Measurements from ENCODE around the gene ST6GAL2. TPM values are rescaled to one million over a fixed set of nuclear protein-coding genes. Genes with fewer than 3 reads are reported as not detected.

The ST6GAL2 gene
- total RNA-seq, 1 experiment from 2014 or later = 11.0 TPM

DNA sequence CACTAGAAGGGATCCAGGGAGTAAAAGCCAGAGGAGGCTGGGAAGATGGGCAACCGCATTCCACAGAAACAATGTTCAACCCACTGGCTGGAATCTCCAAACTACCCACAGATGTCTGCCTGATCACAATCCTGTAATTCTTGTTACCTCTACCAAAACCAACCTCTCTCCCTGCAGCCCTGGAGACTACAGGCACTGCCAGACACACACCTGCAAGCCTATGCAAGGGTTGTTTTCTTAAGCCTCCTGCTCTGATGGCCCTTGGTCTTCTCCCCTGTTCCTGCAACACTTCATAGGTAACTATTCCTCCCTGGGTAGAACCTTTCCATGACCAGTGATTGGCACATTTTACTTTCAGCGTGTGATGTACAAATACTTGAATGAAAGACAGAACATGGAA is 21.9 kb downstream of the ST6GAL2 start (continued):
- TF ChIP-seq, protein P1, sequence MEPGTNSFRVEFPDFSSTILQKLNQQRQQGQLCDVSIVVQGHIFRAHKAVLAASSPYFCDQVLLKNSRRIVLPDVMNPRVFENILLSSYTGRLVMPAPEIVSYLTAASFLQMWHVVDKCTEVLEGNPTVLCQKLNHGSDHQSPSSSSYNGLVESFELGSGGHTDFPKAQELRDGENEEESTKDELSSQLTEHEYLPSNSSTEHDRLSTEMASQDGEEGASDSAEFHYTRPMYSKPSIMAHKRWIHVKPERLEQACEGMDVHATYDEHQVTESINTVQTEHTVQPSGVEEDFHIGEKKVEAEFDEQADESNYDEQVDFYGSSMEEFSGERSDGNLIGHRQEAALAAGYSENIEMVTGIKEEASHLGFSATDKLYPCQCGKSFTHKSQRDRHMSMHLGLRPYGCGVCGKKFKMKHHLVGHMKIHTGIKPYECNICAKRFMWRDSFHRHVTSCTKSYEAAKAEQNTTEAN (CRISPR knock-in tag; IDR thresholded peaks at IDR 0.05) = no peak
- TF ChIP-seq, protein P2, sequence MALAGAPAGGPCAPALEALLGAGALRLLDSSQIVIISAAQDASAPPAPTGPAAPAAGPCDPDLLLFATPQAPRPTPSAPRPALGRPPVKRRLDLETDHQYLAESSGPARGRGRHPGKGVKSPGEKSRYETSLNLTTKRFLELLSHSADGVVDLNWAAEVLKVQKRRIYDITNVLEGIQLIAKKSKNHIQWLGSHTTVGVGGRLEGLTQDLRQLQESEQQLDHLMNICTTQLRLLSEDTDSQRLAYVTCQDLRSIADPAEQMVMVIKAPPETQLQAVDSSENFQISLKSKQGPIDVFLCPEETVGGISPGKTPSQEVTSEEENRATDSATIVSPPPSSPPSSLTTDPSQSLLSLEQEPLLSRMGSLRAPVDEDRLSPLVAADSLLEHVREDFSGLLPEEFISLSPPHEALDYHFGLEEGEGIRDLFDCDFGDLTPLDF (CRISPR knock-in tag; IDR thresholded peaks at IDR 0.05) = no peak
- TF ChIP-seq, protein P3, sequence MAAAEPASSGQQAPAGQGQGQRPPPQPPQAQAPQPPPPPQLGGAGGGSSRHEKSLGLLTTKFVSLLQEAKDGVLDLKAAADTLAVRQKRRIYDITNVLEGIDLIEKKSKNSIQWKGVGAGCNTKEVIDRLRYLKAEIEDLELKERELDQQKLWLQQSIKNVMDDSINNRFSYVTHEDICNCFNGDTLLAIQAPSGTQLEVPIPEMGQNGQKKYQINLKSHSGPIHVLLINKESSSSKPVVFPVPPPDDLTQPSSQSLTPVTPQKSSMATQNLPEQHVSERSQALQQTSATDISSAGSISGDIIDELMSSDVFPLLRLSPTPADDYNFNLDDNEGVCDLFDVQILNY (CRISPR knock-in tag; IDR thresholded peaks at IDR 0.05) = no peak
- TF ChIP-seq, protein P4, sequence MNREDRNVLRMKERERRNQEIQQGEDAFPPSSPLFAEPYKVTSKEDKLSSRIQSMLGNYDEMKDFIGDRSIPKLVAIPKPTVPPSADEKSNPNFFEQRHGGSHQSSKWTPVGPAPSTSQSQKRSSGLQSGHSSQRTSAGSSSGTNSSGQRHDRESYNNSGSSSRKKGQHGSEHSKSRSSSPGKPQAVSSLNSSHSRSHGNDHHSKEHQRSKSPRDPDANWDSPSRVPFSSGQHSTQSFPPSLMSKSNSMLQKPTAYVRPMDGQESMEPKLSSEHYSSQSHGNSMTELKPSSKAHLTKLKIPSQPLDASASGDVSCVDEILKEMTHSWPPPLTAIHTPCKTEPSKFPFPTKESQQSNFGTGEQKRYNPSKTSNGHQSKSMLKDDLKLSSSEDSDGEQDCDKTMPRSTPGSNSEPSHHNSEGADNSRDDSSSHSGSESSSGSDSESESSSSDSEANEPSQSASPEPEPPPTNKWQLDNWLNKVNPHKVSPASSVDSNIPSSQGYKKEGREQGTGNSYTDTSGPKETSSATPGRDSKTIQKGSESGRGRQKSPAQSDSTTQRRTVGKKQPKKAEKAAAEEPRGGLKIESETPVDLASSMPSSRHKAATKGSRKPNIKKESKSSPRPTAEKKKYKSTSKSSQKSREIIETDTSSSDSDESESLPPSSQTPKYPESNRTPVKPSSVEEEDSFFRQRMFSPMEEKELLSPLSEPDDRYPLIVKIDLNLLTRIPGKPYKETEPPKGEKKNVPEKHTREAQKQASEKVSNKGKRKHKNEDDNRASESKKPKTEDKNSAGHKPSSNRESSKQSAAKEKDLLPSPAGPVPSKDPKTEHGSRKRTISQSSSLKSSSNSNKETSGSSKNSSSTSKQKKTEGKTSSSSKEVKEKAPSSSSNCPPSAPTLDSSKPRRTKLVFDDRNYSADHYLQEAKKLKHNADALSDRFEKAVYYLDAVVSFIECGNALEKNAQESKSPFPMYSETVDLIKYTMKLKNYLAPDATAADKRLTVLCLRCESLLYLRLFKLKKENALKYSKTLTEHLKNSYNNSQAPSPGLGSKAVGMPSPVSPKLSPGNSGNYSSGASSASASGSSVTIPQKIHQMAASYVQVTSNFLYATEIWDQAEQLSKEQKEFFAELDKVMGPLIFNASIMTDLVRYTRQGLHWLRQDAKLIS (CRISPR knock-in tag; IDR thresholded peaks at IDR 0.05; ENCODE audit: borderline replicate concordance) = no peak
- TF ChIP-seq ZNF219 (CRISPR knock-in tag; IDR thresholded peaks at IDR 0.05; ENCODE audit: borderline replicate concordance) = no peak
- TF ChIP-seq, protein P5, sequence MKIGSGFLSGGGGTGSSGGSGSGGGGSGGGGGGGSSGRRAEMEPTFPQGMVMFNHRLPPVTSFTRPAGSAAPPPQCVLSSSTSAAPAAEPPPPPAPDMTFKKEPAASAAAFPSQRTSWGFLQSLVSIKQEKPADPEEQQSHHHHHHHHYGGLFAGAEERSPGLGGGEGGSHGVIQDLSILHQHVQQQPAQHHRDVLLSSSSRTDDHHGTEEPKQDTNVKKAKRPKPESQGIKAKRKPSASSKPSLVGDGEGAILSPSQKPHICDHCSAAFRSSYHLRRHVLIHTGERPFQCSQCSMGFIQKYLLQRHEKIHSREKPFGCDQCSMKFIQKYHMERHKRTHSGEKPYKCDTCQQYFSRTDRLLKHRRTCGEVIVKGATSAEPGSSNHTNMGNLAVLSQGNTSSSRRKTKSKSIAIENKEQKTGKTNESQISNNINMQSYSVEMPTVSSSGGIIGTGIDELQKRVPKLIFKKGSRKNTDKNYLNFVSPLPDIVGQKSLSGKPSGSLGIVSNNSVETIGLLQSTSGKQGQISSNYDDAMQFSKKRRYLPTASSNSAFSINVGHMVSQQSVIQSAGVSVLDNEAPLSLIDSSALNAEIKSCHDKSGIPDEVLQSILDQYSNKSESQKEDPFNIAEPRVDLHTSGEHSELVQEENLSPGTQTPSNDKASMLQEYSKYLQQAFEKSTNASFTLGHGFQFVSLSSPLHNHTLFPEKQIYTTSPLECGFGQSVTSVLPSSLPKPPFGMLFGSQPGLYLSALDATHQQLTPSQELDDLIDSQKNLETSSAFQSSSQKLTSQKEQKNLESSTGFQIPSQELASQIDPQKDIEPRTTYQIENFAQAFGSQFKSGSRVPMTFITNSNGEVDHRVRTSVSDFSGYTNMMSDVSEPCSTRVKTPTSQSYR (CRISPR knock-in tag; IDR thresholded peaks at IDR 0.05) = no peak
- TF ChIP-seq TEAD1 (CRISPR knock-in tag; IDR thresholded peaks at IDR 0.05) = no peak
- TF ChIP-seq, protein P6, sequence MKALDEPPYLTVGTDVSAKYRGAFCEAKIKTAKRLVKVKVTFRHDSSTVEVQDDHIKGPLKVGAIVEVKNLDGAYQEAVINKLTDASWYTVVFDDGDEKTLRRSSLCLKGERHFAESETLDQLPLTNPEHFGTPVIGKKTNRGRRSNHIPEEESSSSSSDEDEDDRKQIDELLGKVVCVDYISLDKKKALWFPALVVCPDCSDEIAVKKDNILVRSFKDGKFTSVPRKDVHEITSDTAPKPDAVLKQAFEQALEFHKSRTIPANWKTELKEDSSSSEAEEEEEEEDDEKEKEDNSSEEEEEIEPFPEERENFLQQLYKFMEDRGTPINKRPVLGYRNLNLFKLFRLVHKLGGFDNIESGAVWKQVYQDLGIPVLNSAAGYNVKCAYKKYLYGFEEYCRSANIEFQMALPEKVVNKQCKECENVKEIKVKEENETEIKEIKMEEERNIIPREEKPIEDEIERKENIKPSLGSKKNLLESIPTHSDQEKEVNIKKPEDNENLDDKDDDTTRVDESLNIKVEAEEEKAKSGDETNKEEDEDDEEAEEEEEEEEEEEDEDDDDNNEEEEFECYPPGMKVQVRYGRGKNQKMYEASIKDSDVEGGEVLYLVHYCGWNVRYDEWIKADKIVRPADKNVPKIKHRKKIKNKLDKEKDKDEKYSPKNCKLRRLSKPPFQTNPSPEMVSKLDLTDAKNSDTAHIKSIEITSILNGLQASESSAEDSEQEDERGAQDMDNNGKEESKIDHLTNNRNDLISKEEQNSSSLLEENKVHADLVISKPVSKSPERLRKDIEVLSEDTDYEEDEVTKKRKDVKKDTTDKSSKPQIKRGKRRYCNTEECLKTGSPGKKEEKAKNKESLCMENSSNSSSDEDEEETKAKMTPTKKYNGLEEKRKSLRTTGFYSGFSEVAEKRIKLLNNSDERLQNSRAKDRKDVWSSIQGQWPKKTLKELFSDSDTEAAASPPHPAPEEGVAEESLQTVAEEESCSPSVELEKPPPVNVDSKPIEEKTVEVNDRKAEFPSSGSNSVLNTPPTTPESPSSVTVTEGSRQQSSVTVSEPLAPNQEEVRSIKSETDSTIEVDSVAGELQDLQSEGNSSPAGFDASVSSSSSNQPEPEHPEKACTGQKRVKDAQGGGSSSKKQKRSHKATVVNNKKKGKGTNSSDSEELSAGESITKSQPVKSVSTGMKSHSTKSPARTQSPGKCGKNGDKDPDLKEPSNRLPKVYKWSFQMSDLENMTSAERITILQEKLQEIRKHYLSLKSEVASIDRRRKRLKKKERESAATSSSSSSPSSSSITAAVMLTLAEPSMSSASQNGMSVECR (CRISPR knock-in tag; IDR thresholded peaks at IDR 0.05; ENCODE audit: borderline replicate concordance) = no peak
- TF ChIP-seq NFATC4 (CRISPR knock-in tag; IDR thresholded peaks at IDR 0.05) = no peak

DNA sequence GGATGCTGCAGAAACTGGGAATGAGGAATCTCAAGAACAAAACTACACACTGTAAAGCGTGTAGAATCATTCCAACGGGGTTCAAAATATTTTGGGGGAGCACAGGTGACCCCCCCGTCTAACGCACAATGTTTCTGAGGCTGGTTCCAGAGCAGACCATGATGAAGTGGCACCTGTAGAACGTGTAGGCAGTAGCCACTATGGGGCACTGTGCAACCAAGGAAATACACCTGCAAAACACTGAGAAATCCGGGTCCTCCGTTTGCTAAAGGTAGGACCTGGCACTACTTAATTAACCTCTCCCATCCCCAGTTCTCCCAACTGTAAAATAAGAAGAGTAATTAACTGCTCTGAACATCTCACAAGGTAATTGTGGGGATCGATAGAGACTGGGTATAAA is 22.6 kb downstream of the ST6GAL2 start:
- Mint-ChIP-seq H3K36me3 (peaks cover 11% of the 10 kb centered on the region), H3K9me3 (peaks cover 17% of the 10 kb centered on the region), H3K4me1 (peaks cover 36% of the 10 kb centered on the region), H3K4me3 (no peak overlapping the region), H3K27ac (no peak overlapping the region), H3K27me3 (ENCODE audit: low read depth) (no peaks in the 10 kb centered on the region; the same call in 1 of the 2 replicates)
- DNase-seq (ENCODE audit: low spot score) (peak; percentile 22), ATAC-seq (peak; percentile 77)
- ChIA-PET POLR2A (no interaction called here), CTCF (interaction anchor here (0.6 kb wide), 1 partner anchor 818 kb away, joined by 3 read pairs; no protein-coding TSS in a partner anchor)
- TF ChIP-seq TCF7 (CRISPR knock-in tag; IDR thresholded peaks at IDR 0.05; ENCODE audit: low read depth) = no peak
- no peak for TF ChIP-seq GRHL2 (CRISPR knock-in tag; IDR thresholded peaks at IDR 0.05; ENCODE audit: insufficient replicate concordance, severe bottlenecking)
- TF ChIP-seq GTF2I (CRISPR knock-in tag; conservative IDR thresholded peaks at IDR 0.05) = no peak
- TF ChIP-seq CREB1 (CRISPR knock-in tag; IDR thresholded peaks at IDR 0.05) = no peak
- TF ChIP-seq, protein P7, sequence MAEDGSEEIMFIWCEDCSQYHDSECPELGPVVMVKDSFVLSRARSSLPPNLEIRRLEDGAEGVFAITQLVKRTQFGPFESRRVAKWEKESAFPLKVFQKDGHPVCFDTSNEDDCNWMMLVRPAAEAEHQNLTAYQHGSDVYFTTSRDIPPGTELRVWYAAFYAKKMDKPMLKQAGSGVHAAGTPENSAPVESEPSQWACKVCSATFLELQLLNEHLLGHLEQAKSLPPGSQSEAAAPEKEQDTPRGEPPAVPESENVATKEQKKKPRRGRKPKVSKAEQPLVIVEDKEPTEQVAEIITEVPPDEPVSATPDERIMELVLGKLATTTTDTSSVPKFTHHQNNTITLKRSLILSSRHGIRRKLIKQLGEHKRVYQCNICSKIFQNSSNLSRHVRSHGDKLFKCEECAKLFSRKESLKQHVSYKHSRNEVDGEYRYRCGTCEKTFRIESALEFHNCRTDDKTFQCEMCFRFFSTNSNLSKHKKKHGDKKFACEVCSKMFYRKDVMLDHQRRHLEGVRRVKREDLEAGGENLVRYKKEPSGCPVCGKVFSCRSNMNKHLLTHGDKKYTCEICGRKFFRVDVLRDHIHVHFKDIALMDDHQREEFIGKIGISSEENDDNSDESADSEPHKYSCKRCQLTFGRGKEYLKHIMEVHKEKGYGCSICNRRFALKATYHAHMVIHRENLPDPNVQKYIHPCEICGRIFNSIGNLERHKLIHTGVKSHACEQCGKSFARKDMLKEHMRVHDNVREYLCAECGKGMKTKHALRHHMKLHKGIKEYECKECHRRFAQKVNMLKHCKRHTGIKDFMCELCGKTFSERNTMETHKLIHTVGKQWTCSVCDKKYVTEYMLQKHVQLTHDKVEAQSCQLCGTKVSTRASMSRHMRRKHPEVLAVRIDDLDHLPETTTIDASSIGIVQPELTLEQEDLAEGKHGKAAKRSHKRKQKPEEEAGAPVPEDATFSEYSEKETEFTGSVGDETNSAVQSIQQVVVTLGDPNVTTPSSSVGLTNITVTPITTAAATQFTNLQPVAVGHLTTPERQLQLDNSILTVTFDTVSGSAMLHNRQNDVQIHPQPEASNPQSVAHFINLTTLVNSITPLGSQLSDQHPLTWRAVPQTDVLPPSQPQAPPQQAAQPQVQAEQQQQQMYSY (CRISPR knock-in tag; IDR thresholded peaks at IDR 0.05) = no peak

Data from WTC11 (cell line).